ENCODE data around the gene GTF2H1. TPM values are rescaled to one million over a fixed set of nuclear protein-coding genes. Genes with fewer than 3 reads are reported as not detected.

The GTF2H1 gene
- total and polyA plus RNA-seq, 2 experiments from 2014 or later: 33.8 to 66.2 TPM

DNA sequence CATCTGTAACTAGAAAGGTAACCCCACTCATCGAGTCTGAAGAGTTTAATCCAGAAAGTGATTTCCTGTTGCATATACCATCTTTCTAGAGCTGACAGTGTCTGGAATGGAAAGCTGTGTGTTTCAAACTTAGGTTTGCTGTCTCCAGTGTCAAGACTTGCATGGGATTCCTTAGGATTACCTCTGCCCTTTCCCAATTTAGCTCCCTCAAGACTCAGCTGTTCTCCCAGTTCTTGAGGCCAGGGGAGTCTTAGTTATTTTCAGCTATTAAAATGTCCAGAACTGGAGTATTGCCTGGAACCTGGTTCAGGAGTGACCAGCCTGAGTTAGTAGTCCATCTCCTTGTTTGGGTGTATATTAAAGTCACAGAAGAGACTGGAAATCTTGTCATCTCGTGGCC lies 47.0 kb downstream of the GTF2H1 start:
- DNase-seq (ENCODE audit: low spot score): no peak
- Histone ChIP-seq H3K9me3 (ENCODE audit: low read depth) (no peaks in the 10 kb centered on the region), H3K4me2 (no peak overlapping the region), H3K4me1 (ENCODE audit: insufficient read depth) (no peaks in the 10 kb centered on the region), H3K4me3 (no peak overlapping the region), H3K79me2 (no peaks in the 10 kb centered on the region), H2AFZ (no peak overlapping the region), H3K27me3 (no peaks in the 10 kb centered on the region), H3K27ac (no peak overlapping the region), H3K36me3 (replicated peaks; ENCODE audit: insufficient read depth, low read depth) (no peaks in the 10 kb centered on the region), H4K20me1 (ENCODE audit: insufficient read depth, poor library complexity, severe bottlenecking) (no peaks in the 10 kb centered on the region), H3K9me2 (replicated peaks; ENCODE audit: insufficient read depth) (no peaks in the 10 kb centered on the region)
- no peak for TF ChIP-seq EZH2phosphoT487 (IDR thresholded peaks at IDR 0.05; ENCODE audit: low read depth, severe bottlenecking, unreplicated experiment)
- TF ChIP-seq, protein P1, sequence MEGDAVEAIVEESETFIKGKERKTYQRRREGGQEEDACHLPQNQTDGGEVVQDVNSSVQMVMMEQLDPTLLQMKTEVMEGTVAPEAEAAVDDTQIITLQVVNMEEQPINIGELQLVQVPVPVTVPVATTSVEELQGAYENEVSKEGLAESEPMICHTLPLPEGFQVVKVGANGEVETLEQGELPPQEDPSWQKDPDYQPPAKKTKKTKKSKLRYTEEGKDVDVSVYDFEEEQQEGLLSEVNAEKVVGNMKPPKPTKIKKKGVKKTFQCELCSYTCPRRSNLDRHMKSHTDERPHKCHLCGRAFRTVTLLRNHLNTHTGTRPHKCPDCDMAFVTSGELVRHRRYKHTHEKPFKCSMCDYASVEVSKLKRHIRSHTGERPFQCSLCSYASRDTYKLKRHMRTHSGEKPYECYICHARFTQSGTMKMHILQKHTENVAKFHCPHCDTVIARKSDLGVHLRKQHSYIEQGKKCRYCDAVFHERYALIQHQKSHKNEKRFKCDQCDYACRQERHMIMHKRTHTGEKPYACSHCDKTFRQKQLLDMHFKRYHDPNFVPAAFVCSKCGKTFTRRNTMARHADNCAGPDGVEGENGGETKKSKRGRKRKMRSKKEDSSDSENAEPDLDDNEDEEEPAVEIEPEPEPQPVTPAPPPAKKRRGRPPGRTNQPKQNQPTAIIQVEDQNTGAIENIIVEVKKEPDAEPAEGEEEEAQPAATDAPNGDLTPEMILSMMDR (IDR thresholded peaks at IDR 0.05; ENCODE audit: poor library complexity): no peak
- TF ChIP-seq EZH2 (IDR thresholded peaks at IDR 0.05; ENCODE audit: borderline replicate concordance): no peak
- WGBS (ENCODE audit: low lambda C conversion rate, missing lambda C conversion rate): 91% methylated on average over 2 of the region's 2 CpGs

DNA sequence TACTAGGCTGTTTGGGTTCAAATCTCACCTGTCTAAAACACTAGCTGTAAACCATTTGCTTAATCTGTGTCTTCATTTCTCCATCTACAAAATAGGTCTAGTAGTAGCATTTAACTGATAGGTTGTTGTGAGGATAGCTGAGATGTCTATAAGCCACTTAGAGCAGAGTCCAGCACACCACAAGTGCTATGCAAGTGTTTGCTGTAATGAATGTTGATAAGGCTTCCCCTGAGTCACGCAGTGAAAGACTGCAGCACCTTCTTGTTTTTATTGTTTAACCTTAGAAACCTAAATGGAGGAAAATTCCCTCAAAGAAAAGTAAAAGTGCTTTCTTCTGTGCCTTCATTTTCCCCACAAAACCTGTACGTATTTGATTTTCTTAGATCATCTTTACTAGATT lies 48.9 kb downstream of the GTF2H1 start:
- no peaks in the 10 kb centered on the region for H3K36me3 ChIP-seq (replicated peaks; ENCODE audit: insufficient read depth, low read depth)
- TF ChIP-seq EZH2 (IDR thresholded peaks at IDR 0.05; ENCODE audit: borderline replicate concordance): no peak
- TF ChIP-seq EZH2phosphoT487 (IDR thresholded peaks at IDR 0.05; ENCODE audit: low read depth, severe bottlenecking, unreplicated experiment): no peak
- TF ChIP-seq, protein P1 (IDR thresholded peaks at IDR 0.05; ENCODE audit: poor library complexity): no peak
- H3K4me3 ChIP-seq: no peak overlapping the region
- H3K27ac ChIP-seq: peak overlapping the region; percentile 14
- no peaks in the 10 kb centered on the region for H4K20me1 ChIP-seq (ENCODE audit: insufficient read depth, poor library complexity, severe bottlenecking)
- H3K4me2 ChIP-seq: peak overlapping the region; percentile 24
- no peaks in the 10 kb centered on the region for H3K27me3 ChIP-seq
- H3K4me1 ChIP-seq (ENCODE audit: insufficient read depth): no peaks in the 10 kb centered on the region
- no peak overlapping the region for H2AFZ ChIP-seq
- peak; percentile 53 for DNase-seq (ENCODE audit: low spot score)
- 69% methylated on average over 2 of the region's 2 CpGs for WGBS (ENCODE audit: low lambda C conversion rate, missing lambda C conversion rate)
- no peaks in the 10 kb centered on the region for H3K9me2 ChIP-seq (replicated peaks; ENCODE audit: insufficient read depth)
- no peaks in the 10 kb centered on the region for H3K79me2 ChIP-seq
- H3K9me3 ChIP-seq (ENCODE audit: low read depth): no peaks in the 10 kb centered on the region

DNA sequence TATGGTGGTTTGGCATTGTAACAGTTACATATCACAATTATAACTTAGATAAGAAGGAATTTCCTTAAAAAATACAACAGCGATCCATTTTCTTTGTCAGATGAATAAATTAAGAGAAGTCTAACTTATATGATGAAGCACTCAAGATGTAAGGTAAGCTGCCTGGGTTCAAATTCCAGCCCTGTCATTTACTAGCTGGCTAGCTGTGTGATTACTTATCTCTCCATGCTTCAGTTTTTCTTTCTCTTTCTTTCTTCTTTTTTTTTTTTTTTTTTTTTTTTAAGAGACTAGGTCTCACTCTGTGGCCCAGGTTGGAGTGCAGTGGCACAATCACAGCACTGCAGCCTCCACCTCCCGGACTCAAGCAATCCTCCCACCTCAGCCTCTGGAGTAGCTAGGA lies 49.8 kb downstream of the GTF2H1 start:
- Histone ChIP-seq H3K9me3 (ENCODE audit: low read depth) (no peaks in the 10 kb centered on the region), H3K9me2 (replicated peaks; ENCODE audit: insufficient read depth) (no peaks in the 10 kb centered on the region), H4K20me1 (ENCODE audit: insufficient read depth, poor library complexity, severe bottlenecking) (no peaks in the 10 kb centered on the region), H3K79me2 (no peaks in the 10 kb centered on the region), H3K36me3 (replicated peaks; ENCODE audit: insufficient read depth, low read depth) (no peaks in the 10 kb centered on the region), H3K27ac (no peak overlapping the region), H3K4me3 (no peak overlapping the region), H2AFZ (no peak overlapping the region), H3K27me3 (no peaks in the 10 kb centered on the region), H3K4me2 (no peak overlapping the region), H3K4me1 (ENCODE audit: insufficient read depth) (no peaks in the 10 kb centered on the region)
- 98% methylated on average over 2 of the region's 2 CpGs for WGBS (ENCODE audit: low lambda C conversion rate, missing lambda C conversion rate)
- TF ChIP-seq, protein P1 (IDR thresholded peaks at IDR 0.05; ENCODE audit: poor library complexity): no peak
- TF ChIP-seq EZH2 (IDR thresholded peaks at IDR 0.05; ENCODE audit: borderline replicate concordance) (no peak), EZH2phosphoT487 (IDR thresholded peaks at IDR 0.05; ENCODE audit: low read depth, severe bottlenecking, unreplicated experiment) (no peak)
- no peak for DNase-seq (ENCODE audit: low spot score)

DNA sequence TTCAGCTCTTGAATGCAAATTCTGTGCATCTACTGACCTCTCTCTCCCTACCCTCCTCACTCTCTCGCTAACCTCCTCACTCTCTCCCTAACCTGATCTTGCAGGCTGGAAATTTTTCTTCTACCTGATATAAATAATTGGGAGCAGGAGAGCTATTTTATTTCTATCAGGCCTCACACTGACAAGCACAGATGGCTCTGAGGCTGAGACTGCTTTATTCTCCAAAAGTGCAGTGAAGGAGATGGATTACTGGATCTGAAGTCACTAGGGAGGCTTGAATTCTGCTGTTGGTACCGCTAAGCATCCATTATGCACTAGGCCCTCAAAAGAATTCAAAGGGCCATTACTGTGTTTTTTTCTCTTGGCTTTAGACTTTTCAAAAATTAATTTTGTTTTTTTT lies 52.6 kb downstream of the GTF2H1 start:
- WGBS (ENCODE audit: low lambda C conversion rate, missing lambda C conversion rate): 91% methylated on average over 2 of the region's 2 CpGs

More for the DNA sequence above, 52.6 kb downstream of the GTF2H1 start:
- Histone ChIP-seq H3K4me2 (no peak overlapping the region), H3K9me2 (replicated peaks; ENCODE audit: insufficient read depth) (no peaks in the 10 kb centered on the region), H3K4me3 (no peak overlapping the region), H3K4me1 (ENCODE audit: insufficient read depth) (no peaks in the 10 kb centered on the region), H3K27me3 (no peaks in the 10 kb centered on the region), H3K27ac (no peak overlapping the region), H2AFZ (no peak overlapping the region), H3K36me3 (replicated peaks; ENCODE audit: insufficient read depth, low read depth) (no peaks in the 10 kb centered on the region), H3K79me2 (no peaks in the 10 kb centered on the region), H4K20me1 (ENCODE audit: insufficient read depth, poor library complexity, severe bottlenecking) (no peaks in the 10 kb centered on the region), H3K9me3 (ENCODE audit: low read depth) (no peaks in the 10 kb centered on the region)
- TF ChIP-seq EZH2 (IDR thresholded peaks at IDR 0.05; ENCODE audit: borderline replicate concordance): no peak
- TF ChIP-seq EZH2phosphoT487 (IDR thresholded peaks at IDR 0.05; ENCODE audit: low read depth, severe bottlenecking, unreplicated experiment): no peak
- TF ChIP-seq, protein P1 (IDR thresholded peaks at IDR 0.05; ENCODE audit: poor library complexity): no peak
- DNase-seq (ENCODE audit: low spot score): no peak

Measured in hepatocyte (in vitro differentiated cells).